Measurements from ENCODE around the gene SPRN. TPM values are rescaled to one million over a fixed set of nuclear protein-coding genes. Genes with fewer than 3 reads are reported as not detected.
"Not testable (repeated sequence)": the region's sequence is repeated elsewhere in the genome, so short reads cannot be mapped to it uniquely, and the experiment has no call there.

SPRN gene
- total RNA-seq, 1 donor, result 0.18 TPM

GRCh38 chr10:133420579-133420978, 3.8 kb downstream of the SPRN start:
- DNase-seq (ENCODE audit: low read depth), result no peak
- TF ChIP-seq, protein P1, sequence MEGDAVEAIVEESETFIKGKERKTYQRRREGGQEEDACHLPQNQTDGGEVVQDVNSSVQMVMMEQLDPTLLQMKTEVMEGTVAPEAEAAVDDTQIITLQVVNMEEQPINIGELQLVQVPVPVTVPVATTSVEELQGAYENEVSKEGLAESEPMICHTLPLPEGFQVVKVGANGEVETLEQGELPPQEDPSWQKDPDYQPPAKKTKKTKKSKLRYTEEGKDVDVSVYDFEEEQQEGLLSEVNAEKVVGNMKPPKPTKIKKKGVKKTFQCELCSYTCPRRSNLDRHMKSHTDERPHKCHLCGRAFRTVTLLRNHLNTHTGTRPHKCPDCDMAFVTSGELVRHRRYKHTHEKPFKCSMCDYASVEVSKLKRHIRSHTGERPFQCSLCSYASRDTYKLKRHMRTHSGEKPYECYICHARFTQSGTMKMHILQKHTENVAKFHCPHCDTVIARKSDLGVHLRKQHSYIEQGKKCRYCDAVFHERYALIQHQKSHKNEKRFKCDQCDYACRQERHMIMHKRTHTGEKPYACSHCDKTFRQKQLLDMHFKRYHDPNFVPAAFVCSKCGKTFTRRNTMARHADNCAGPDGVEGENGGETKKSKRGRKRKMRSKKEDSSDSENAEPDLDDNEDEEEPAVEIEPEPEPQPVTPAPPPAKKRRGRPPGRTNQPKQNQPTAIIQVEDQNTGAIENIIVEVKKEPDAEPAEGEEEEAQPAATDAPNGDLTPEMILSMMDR (IDR thresholded peaks at IDR 0.05; ENCODE audit: insufficient read depth, low read length), result no peak
- H3K4me3 ChIP-seq (ENCODE audit: low read depth, low read length), result no peak overlapping the region

GRCh38 chr10:133420028-133420427, 4.4 kb downstream of the SPRN start:
- H3K4me3 ChIP-seq (ENCODE audit: low read depth, low read length), result no peak overlapping the region
- TF ChIP-seq, protein P1 (IDR thresholded peaks at IDR 0.05; ENCODE audit: insufficient read depth, low read length), result no peak
- DNase-seq (ENCODE audit: low read depth), result no peak

GRCh38 chr10:133419211-133419950, 5.0 kb downstream of the SPRN start:
- DNase-seq (ENCODE audit: low read depth), result no peak
- TF ChIP-seq, protein P1 (IDR thresholded peaks at IDR 0.05; ENCODE audit: insufficient read depth, low read length), result no peak
- H3K4me3 ChIP-seq (ENCODE audit: low read depth, low read length), result no peak overlapping the region

DNA sequence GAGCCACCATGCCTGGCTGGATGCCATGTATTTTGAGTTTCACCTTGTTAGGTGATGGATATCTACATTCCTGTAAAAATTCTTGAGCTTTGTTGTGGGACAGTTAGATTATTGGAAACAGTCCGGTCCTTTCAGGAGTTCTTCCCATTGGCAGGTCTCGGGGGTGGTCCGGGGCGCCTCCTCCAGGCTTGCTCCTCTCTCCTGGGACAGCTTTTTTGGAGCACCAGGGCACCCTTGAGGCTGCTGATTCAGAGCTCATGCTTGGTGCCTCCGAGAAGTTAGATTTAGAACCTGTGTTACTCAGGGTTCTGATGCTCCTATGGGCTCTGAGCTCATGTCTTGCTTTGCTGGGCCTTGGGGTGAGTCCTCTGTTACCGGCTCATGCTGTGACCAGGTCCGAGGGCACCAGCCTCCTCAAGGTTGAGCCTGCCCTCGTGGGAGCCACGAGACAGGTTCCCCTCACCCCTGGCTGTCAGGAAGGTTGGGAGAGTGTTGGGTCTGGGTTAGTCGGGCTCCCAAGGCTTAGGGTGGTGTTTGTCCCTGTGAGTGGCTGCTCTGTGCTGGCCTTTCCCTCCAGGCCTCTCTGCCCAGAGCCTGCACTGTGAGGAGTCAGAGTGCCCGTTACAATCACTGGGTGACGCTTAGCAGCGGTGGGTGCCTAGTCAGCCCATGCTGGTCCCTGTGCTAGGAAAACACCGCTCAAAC, 6.0 kb downstream of the SPRN start:
- TF ChIP-seq, protein P1 (IDR thresholded peaks at IDR 0.05; ENCODE audit: insufficient read depth, low read length), result no peak
- DNase-seq (ENCODE audit: low read depth), result no peak

GRCh38 chr10:133415752-133416151, 8.7 kb downstream of the SPRN start:
- TF ChIP-seq, protein P1 (IDR thresholded peaks at IDR 0.05; ENCODE audit: insufficient read depth, low read length), result no peak
- DNase-seq (ENCODE audit: low read depth), result no peak

More for the DNA sequence above, 6.0 kb downstream of the SPRN start:
- H3K4me3 ChIP-seq (ENCODE audit: low read depth, low read length), result no peak overlapping the region

GRCh38 chr10:133414401-133414800, 10.0 kb downstream of the SPRN start:
- not testable (repeated sequence) for H3K4me3 ChIP-seq (ENCODE audit: low read depth, low read length); DNase-seq (ENCODE audit: low read depth)

More at GRCh38 chr10:133415752-133416151, 8.7 kb downstream of the SPRN start:
- no peak overlapping the region for H3K4me3 ChIP-seq (ENCODE audit: low read depth, low read length)

GRCh38 chr10:133412381-133412711, 12.1 kb downstream of the SPRN start:
- H3K4me3 ChIP-seq (ENCODE audit: low read depth, low read length), result no peak overlapping the region
- TF ChIP-seq, protein P1 (IDR thresholded peaks at IDR 0.05; ENCODE audit: insufficient read depth, low read length), result no peak
- no peak for DNase-seq (ENCODE audit: low read depth)

Data from fibroblast of the aortic adventitia (primary cell).